Measurements from ENCODE around the gene SMAD6. TPM values are rescaled to one million over a fixed set of nuclear protein-coding genes. Genes with fewer than 3 reads are reported as not detected.

SMAD6 gene
- total and polyA plus RNA-seq, 2 donors (not counting 1 experiment from before 2014, with no cell fraction given) = 0.03 to 0.37 TPM

DNA sequence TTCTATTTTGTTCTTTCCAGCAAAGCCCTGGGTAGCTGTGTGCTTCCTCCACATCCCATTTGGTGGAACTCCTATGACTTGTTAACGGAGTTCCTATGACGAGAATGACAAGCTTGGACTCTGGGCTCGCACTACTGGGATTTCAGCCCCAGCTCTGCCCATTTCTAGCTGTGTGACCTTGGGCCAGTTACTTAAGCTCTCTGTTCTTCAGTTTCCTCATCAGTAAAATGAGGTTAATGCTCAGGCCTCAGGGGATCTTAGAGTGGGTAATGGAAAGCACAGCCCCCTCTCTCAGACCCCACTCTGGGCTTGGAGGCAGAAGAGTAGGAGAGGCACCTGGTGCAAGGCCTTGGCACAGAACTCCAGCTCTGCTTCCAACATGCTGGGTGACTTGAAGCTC lies 123.1 kb downstream of the SMAD6 start:
- no peak overlapping the region for H3K27ac Mint-ChIP-seq
- POLR2A ChIA-PET = no interaction called here
- CTCF ChIA-PET = interaction anchor here (1.5 to 3.6 kb wide), 3 partner anchors 8 to 26 kb away, joined by 4 to 17 read pairs (median 6); no protein-coding TSS in a partner anchor
- H3K36me3 ChIP-seq (replicated peaks in 1 of 2; ENCODE audit: control extremely low read depth in 1 of 2, control insufficient read depth in 1 of 2, extremely low read depth in 1 of 2, insufficient read depth in 2 of 2, low read length in 1 of 2) = no peaks in the 10 kb centered on the region
- H3K4me3 Mint-ChIP-seq = no peak overlapping the region
- no peak for DNase-seq
- no peaks in the 10 kb centered on the region for H3K4me1 ChIP-seq (ENCODE audit: control insufficient read depth in 2 of 2, insufficient read depth in 2 of 2, low read length in 2 of 2)
- WGBS (ENCODE audit: insufficient coverage) = 95% methylated on average over 3 of the region's 3 CpGs
- ATAC-seq (ENCODE audit: low read depth) = no peak
- H3K9me3 Mint-ChIP-seq (ENCODE audit: insufficient read depth) = no peaks in the 10 kb centered on the region
- H3K4me1 Mint-ChIP-seq = no peaks in the 10 kb centered on the region
- intact Hi-C loops (cut with micrococcal nuclease) = no loop called here
- H3K79me2 ChIP-seq (ENCODE audit: control insufficient read depth, insufficient read depth, low read length) = no peaks in the 10 kb centered on the region
- no peaks in the 10 kb centered on the region for H3K9me3 ChIP-seq (ENCODE audit: control extremely low read depth in 1 of 3, control insufficient read depth in 2 of 3, insufficient read depth in 1 of 3, low read length in 2 of 3)
- H3K9ac ChIP-seq (ENCODE audit: low read length) = no peak overlapping the region
- H3K27me3 Mint-ChIP-seq = no peaks in the 10 kb centered on the region
- no peak overlapping the region for H2AFZ ChIP-seq (ENCODE audit: insufficient read depth, low read depth, low read length, poor library complexity, severe bottlenecking)
- TF ChIP-seq EZH2 (IDR thresholded peaks at IDR 0.05; ENCODE audit: borderline replicate concordance, insufficient read depth, low read depth, low read length, poor library complexity, severe bottlenecking) (no peak), CTCF (IDR thresholded peaks at IDR 0.05) (no peak)
- no peak overlapping the region for H3K4me3 ChIP-seq (ENCODE audit: control extremely low read depth in 1 of 5, extremely low read depth in 1 of 5, insufficient read depth in 1 of 5, low read depth in 2 of 5, low read length in 4 of 5)
- no peak overlapping the region for H3K27ac ChIP-seq (ENCODE audit: low read length in 2 of 2)
- no peak overlapping the region for H3K4me2 ChIP-seq (replicated peaks; ENCODE audit: low read depth, low read length, poor library complexity, severe bottlenecking)
- H3K27me3 ChIP-seq (replicated peaks in 1 of 4; ENCODE audit: control extremely low read depth in 1 of 4, control insufficient read depth in 3 of 4, insufficient read depth in 4 of 4, low read length in 3 of 4) = no peaks in the 10 kb centered on the region
- H4K20me1 ChIP-seq (ENCODE audit: control insufficient read depth, insufficient read depth, low read length, poor library complexity, severe bottlenecking) = no peaks in the 10 kb centered on the region

GRCh38 chr15:66825731-66826130 lies 123.7 kb downstream of the SMAD6 start:
- Mint-ChIP-seq H3K27ac (no peak overlapping the region), H3K4me1 (no peaks in the 10 kb centered on the region), H3K9me3 (ENCODE audit: insufficient read depth) (no peaks in the 10 kb centered on the region), H3K27me3 (no peaks in the 10 kb centered on the region), H3K4me3 (no peak overlapping the region)
- no peak overlapping the region for H3K4me2 ChIP-seq (replicated peaks; ENCODE audit: low read depth, low read length, poor library complexity, severe bottlenecking)
- H3K79me2 ChIP-seq (ENCODE audit: control insufficient read depth, insufficient read depth, low read length) = no peaks in the 10 kb centered on the region
- no peaks in the 10 kb centered on the region for H3K9me3 ChIP-seq (ENCODE audit: control extremely low read depth in 1 of 3, control insufficient read depth in 2 of 3, insufficient read depth in 1 of 3, low read length in 2 of 3)
- no peak overlapping the region for H3K4me3 ChIP-seq (ENCODE audit: control extremely low read depth in 1 of 5, extremely low read depth in 1 of 5, insufficient read depth in 1 of 5, low read depth in 2 of 5, low read length in 4 of 5)
- no peak overlapping the region for H2AFZ ChIP-seq (ENCODE audit: insufficient read depth, low read depth, low read length, poor library complexity, severe bottlenecking)
- no peak overlapping the region for H3K27ac ChIP-seq (ENCODE audit: low read length in 2 of 2)
- DNase-seq (no peak), ATAC-seq (ENCODE audit: low read depth) (no peak)
- no peaks in the 10 kb centered on the region for H3K27me3 ChIP-seq (replicated peaks in 1 of 4; ENCODE audit: control extremely low read depth in 1 of 4, control insufficient read depth in 3 of 4, insufficient read depth in 4 of 4, low read length in 3 of 4)
- TF ChIP-seq EZH2 (IDR thresholded peaks at IDR 0.05; ENCODE audit: borderline replicate concordance, insufficient read depth, low read depth, low read length, poor library complexity, severe bottlenecking) = no peak
- no peak for TF ChIP-seq CTCF (IDR thresholded peaks at IDR 0.05)
- no peaks in the 10 kb centered on the region for H3K36me3 ChIP-seq (replicated peaks in 1 of 2; ENCODE audit: control extremely low read depth in 1 of 2, control insufficient read depth in 1 of 2, extremely low read depth in 1 of 2, insufficient read depth in 2 of 2, low read length in 1 of 2)
- no peaks in the 10 kb centered on the region for H4K20me1 ChIP-seq (ENCODE audit: control insufficient read depth, insufficient read depth, low read length, poor library complexity, severe bottlenecking)
- ChIA-PET CTCF (interaction anchor here (1.4 to 3.6 kb wide), 4 partner anchors 7 to 39 kb away, joined by 3 to 17 read pairs (median 5); no protein-coding TSS in a partner anchor), POLR2A (no interaction called here)
- H3K9ac ChIP-seq (ENCODE audit: low read length) = no peak overlapping the region
- 97% methylated on average over 7 of the region's 7 CpGs for WGBS (ENCODE audit: insufficient coverage)
- no peaks in the 10 kb centered on the region for H3K4me1 ChIP-seq (ENCODE audit: control insufficient read depth in 2 of 2, insufficient read depth in 2 of 2, low read length in 2 of 2)
- intact Hi-C loops (cut with micrococcal nuclease) = no loop called here
